ENCODE data around the gene RABL6.
"Not testable (repeated sequence)": the region's sequence is repeated elsewhere in the genome, so short reads cannot be mapped to it uniquely, and the experiment has no call there.

Gene RABL6

DNA sequence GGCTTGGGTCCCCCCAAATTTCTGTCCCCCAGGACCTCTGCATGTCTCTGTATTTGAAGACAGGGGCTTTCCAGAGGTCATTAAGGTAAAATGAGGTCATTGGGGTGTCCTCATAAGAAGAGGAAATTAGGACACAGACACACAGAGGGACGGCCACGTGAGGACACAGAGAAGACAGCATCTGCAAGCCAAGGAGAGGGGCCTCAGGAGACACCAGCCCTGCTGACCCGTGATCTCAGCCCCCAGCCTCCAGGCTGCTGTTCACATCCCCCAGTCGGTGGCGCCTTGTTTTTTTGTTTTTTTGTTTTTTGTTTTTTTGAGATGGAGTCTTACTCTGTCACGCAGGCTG, 12.8 kb upstream of the RABL6 start:
- DNase-seq: no peak

GRCh38 chr9:136796238-136796774, 11.4 kb upstream of the RABL6 start, which contains the start of gene CCDC183:
Gene CCDC183, plus strand, starts transcription at chr9:136796338. Its CDS starts 60 bp downstream, at chr9:136796398.
- DNase-seq: no peak

- DNase-seq: not testable (repeated sequence)
Observed at GRCh38 chr9:136796775-136797347, 10.9 kb upstream of the RABL6 start.

DNA sequence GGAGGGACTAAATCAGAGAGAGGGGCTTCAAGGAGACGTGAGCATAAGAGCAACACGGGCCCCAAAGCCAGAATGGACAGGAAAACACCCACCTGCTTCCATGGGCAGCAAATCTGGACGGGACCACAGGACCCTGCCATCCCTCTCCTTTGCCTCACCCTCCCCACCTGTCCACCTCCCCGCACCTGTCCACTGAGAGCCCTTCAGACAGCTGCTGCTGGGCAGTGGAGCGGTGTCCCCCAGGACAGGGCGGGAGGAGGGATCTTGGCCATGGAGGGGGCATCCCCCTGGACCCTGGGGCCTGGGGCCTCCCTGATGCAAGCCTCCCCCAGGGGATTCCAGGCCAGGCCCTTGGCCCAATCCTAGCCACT, 9.1 kb upstream of the RABL6 start:
- no peak for DNase-seq

DNA sequence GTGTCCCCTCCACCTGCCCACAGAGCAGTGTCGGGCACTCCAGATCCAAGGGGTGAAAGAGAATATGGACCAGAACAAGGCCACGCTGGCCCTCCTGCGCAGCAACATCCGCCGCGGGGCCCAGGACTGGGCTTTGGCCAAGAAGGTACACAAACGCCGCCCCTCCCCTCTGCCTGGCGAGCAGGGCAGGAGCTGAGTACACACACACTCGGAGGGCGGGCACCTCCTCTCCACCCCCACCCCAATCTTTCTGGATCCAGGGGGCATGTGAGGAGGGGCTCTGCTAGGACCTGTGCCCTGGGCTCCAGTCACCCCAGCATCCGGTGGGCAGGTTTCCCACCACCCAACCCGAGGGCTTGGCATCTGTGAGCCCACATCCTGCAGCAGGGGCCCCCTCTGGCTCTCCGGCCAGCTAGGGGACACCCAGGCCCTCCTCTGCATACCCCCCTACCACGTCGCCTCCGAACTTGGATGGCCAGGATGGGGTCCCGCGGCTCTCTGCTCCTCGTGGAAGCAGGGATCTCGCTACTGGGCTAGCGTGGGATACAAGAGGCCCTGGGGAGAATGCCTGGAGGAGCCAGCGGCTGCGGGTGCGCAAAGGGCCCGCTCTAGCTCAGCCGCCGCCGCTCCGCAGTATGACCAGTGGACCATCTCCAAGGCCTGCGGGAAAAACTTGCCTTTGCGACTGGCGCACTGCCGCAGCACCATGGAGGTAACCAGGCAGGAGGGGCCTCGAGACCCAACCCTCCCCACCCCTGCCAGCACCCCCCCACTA, 8.5 kb upstream of the RABL6 start:
- no peak for DNase-seq

- DNase-seq: peak; percentile 95
Observed at GRCh38 chr9:136799854-136800657, 7.7 kb upstream of the RABL6 start.

GRCh38 chr9:136802321-136802720, 5.4 kb upstream of the RABL6 start:
- no peak for DNase-seq

DNA sequence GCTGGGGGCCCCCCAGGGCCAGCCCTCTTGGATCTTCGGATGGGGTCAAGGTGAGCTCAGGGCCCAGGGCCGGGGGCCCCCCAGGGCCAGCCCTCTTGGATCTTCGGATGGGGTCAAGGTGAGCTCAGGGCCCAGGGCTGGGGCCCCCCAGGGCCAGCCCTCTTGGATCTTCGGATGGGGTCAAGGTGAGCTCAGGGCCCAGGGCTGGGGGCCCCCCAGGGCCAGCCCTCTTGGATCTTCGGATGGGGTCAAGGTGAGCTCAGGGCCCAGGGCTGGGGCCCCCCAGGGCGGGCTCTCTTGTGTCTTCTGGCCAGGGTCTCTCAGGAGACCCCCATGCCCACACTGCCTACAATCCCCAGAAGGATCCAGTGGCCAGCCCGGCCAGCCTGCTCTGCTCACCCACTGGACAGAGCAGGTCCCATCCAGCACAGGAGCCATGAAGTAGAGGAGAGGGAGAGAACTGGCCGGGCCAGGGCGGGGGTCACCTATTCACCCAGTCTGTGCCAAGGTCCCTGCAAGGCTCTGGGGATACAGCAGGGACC, 4.7 kb upstream of the RABL6 start:
- not testable (repeated sequence) for DNase-seq

DNA sequence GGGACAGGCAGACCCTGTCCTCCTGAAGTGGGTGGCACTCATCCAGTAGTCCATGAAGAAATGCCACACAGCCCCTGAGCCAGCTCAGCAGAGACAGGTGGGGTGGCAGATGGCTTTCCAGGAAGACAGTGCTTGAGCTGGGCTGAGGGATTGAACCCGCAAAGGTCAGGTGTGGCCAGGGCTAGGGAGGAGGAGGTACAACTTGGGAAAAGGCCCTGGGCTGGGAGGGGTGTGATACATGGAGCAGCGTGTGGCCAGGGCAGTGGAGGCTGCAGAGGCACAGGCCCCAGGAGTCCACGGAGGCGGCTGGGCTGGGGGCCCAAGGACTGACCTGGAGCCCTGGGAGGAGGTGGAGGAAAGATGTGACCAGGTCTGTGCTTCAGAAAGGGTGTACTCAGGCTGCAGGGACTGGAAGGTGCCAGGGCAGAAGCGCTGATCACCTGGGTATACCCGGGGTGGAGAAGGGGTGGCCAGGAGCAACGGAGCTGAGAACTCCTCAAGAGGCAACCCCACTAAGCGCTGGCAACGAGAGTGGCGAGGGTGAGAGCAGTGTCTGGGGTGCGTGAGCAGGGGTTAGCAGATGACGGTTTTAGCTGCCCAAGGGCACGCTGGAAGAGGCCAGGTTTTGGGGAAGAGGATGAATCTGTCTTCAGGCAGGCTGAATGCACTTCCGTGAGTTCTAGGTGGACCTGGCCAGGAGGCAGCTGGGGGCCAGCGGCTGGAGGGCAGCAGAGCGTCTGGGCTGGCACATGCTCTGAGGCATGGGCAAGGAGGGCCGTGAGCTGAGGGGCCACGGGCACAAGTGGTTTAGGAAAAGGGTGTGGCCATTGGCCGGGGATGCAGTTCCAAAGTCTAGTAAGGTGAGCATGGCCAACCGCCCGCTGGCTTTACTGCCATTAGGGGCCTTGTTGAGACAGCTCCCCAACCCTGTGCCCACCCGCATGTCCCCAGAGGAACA, 3.9 kb upstream of the RABL6 start:
- DNase-seq: no peak

DNA sequence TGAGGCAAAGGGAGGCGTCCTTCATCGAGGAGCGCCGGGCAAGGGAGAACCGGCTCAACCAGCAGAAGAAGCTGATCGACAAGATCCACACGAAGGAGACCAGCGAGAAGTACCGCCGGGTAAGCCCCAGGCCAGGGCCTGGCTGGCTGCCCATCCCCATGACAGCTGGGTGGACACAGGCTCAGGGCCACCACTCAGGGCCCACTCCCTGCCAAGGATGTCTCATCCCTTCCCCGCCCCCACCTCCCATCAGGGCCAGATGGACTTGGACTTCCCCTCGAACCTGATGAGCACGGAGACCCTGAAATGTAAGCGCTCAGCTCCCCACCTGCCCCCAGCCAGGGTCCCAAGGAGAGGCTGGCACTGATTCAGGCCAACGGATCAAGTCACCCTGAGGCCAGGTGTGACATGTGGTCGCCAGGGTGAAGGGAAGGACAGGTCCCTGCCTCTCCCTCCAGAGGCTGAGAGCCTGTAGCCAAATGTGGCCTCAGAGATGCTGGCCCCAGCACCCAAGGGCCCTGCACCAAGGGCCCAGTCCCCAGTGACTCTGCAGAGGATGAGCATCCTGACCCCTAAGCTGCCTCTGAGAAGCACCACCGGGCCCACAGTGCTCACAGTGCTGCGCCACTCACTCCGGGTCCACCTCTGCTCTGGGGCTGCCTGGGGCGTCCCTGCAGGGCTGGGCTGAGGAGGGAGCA, 3.1 kb upstream of the RABL6 start:
- DNase-seq: no peak

GRCh38 chr9:136805207-136805740, 2.5 kb upstream of the RABL6 start:
- no peak for DNase-seq

DNA sequence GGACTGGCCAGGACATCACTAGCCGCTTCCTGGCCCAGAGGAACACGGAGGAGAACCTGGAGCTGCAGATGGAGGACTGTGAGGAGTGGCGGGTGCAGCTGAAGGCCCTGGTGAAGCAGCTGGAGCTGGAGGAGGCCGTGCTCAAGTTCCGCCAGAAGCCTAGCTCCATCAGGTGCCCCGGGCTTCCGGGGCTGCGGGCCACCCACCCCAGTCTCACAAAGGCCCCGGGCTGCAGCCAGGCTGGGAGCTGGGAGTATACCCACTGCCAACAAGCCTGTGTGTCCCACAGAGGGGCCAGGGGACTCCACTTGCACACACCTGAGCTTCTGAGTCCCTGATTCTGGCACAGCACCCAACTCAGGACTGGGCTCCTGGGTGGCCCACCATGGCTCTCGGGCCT, 1.7 kb upstream of the RABL6 start:
- no peak for DNase-seq

DNA sequence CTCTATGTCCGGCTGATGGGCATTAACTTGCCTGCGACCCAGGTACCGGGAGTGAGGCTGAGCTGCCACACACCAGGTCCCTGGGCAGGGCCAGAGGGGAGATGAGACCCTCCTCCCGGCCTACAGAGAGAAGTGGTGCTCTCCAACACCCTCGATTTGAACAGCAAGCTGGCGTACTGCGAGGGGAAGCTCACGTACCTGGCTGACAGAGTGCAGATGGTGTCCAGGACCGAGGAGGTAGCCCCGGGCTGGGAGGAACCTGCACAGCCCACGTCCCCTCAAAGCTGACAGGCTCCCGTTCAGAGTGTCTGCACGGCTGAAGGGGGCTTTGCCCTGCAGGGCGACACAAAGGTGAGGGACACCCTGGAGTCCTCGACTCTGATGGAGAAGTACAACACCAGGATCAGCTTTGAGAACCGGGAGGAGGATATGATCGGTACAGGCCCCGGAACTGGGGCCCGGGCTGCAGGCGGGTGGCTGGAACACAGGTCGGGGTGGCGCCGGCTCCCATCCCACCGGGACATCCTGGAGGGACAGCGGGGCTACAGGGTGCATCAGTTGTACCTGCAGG, 1.0 kb upstream of the RABL6 start:
- no peak for DNase-seq

DNA sequence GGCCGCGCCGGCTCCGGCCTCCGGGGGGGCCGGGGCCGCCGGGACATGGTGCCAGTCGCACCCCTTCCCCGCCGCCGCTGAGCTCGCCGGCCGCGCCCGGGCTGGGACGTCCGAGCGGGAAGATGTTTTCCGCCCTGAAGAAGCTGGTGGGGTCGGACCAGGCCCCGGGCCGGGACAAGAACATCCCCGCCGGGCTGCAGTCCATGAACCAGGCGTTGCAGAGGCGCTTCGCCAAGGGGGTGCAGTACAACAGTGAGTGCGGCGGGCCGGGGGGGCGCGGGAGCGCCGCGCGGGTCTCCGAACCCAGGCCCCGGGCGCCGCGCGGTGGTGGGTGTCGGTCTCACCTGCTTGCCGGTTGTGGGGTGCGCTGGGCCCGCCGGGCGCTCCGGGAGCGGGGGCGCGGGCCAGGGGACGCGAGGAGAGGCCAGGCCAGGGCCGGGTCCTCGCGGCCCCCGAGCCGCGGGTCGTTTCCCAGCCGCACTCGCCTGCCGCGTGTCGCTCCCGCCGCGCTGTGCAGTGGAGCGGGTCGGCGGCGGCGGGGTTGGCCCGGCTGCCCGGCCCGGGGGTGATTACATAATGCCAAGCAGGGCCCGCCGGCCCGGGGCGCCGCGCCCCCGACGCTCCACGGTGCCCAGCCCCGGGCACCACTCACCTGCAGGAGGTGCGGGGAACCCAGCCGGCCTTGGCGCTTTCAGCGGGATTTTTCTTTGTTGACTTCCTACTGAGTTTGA, 492 bp downstream of the RABL6 start:
- peak; percentile 81 for DNase-seq

DNA sequence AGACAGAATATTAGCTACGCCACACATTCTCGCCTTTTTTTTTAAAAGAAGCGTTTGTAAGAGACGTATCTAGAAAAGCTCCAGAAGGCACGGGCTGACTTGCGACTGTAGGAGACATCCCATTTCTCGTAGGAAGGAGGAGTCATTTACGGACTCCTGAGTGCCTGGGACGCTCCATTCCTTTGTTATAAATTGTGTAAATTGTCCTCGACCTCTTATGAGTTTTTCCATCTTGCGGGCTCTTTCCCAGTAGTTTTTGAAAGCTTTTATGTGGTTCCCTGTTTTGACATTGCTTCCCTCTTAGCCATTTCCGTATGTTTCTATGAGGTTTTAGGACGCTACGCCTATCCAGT, 1.0 kb downstream of the RABL6 start:
- no peak for DNase-seq

DNA sequence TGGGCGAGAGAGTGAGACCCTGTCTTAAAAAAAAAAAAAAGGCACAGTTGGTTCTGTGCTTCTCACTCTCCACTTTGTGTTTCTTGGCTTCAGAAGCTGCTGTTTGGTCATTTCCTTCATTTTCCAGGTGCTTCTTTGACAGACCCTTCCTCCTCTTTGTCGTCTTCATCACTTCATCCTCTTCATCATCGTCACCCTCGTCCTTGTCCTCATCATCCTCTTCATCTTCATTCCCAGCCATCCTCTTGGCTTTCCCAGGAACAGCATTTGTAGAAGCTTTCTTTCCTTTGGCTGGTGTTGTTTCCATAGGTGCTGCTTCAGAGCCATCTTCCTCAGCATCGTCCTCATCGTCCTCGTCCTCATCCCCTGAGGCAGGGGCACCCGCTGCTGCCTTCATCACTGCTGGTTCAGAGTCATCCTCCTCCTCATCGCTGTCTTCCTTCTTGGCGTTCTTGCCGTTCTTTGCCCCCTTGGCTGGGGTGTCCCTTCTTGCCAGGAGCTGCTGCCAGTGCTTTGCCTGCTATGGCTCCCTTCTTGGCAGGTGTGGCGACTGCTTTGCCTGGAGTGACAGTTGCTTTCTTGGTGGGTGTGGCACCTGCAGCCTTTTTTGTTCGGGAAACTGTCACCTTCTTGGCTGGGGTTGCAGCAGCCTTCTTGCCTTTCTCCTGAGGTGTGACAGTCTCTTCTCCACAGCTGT, 7.1 kb downstream of the RABL6 start:
- no peak for DNase-seq

DNA sequence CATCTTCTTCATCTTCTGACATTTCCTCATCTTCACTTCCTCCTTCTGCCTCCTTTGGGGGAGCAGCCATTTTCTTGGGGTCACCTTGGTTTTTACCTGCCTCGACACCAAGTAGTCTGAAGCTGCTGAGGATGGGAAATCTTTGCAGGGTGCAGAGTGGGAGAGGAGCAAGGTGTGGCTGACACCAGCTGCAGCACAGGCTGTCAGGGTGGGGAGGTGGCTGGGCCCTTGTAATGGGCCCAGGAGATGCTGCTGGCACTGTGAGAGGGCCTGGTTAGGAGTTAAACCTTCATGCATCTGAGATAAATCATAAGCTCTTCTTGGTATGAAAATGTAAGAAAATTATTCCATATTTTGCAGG, 7.7 kb downstream of the RABL6 start:
- no peak for DNase-seq

DNA sequence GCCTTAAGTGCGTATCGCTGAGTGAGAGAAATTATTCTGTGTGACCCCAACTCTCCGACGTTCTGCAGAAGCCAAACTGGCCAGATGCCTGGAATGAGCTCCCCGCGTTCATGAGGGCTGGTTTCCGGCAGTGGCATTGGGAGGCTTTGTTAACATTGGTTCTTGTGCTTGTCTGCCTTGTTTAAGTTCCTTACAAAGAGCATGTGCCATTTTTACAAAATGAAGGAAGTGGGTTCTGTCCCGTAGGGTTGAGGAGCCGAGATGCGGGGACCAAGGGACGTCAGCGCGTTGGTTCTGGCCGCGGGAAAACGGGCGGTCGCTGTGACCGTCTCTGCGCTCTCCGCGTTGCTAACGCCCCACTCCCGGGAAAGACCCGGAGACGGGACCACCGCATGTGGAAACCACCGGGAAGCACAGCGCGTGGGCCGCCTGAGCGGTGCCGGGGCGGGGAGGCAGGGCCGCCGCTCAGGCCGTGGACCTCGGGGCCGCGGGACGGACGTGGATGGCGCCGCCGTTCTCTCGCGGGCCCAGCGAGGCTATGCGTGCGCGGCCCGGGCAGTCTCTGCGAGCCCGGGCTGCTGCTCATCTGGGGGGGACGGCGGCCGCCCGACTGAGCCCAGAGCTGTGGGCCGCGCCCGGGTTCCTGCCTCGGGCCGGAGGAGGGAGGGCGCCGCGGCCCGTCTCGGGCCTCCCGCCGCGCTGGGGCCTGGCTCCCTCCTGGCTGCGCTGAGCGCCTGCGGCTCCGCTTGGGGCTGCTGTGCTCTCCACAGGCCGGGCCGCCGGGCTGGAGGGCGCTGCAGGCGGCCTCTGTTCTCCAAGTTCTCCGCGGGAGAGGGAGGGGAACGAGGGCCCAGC, 13.4 kb downstream of the RABL6 start:
- no peak for DNase-seq

Measured in activated CD8-positive, alpha-beta memory T cell treated with anti-CD3 and anti-CD28 coated beads for 24 hours (primary cell).